ENCODE measurements around the gene HFM1.

DNA sequence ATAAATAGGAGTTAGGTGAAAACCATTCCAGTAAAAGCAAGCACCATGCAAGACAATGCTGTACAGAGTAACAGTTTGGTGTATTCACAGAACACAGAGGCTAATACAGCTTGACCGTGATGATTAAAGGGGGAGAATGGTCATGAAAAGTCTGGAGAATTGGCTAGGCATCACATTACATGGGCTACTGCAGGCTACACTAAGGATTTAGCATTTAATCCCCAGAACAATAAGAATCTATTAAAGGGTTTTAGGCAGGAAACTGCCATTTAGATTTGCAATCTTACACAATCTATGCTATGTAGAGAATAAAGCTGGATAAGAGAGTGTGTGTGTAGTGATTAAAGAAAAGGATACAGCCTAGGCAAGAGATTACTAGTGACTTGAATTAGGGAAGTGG lies 30.6 kb downstream of the HFM1 start:
- no peak for TF ChIP-seq RARB (CRISPR knock-in tag; IDR thresholded peaks at IDR 0.05)
- TF ChIP-seq ARNTL (CRISPR knock-in tag; IDR thresholded peaks at IDR 0.05; ENCODE audit: borderline replicate concordance, low read depth): no peak
- no peak for TF ChIP-seq GLIS3 (CRISPR knock-in tag; IDR thresholded peaks at IDR 0.05)
- TF ChIP-seq, protein P1, sequence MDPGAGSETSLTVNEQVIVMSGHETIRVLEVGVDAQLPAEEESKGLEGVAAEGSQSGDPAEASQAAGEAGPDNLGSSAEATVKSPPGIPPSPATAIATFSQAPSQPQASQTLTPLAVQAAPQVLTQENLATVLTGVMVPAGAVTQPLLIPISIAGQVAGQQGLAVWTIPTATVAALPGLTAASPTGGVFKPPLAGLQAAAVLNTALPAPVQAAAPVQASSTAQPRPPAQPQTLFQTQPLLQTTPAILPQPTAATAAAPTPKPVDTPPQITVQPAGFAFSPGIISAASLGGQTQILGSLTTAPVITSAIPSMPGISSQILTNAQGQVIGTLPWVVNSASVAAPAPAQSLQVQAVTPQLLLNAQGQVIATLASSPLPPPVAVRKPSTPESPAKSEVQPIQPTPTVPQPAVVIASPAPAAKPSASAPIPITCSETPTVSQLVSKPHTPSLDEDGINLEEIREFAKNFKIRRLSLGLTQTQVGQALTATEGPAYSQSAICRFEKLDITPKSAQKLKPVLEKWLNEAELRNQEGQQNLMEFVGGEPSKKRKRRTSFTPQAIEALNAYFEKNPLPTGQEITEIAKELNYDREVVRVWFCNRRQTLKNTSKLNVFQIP (CRISPR knock-in tag; IDR thresholded peaks at IDR 0.05; ENCODE audit: borderline replicate concordance, low read depth): no peak
- TF ChIP-seq BACH2 (CRISPR knock-in tag; IDR thresholded peaks at IDR 0.05; ENCODE audit: borderline replicate concordance): no peak
- no peak for TF ChIP-seq OSR1 (CRISPR knock-in tag; IDR thresholded peaks at IDR 0.05)
- TF ChIP-seq, protein P2, sequence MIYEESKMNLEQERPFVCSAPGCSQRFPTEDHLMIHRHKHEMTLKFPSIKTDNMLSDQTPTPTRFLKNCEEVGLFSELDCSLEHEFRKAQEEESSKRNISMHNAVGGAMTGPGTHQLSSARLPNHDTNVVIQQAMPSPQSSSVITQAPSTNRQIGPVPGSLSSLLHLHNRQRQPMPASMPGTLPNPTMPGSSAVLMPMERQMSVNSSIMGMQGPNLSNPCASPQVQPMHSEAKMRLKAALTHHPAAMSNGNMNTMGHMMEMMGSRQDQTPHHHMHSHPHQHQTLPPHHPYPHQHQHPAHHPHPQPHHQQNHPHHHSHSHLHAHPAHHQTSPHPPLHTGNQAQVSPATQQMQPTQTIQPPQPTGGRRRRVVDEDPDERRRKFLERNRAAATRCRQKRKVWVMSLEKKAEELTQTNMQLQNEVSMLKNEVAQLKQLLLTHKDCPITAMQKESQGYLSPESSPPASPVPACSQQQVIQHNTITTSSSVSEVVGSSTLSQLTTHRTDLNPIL (CRISPR knock-in tag; IDR thresholded peaks at IDR 0.05; ENCODE audit: low read depth): no peak
- TF ChIP-seq ISL1 (CRISPR knock-in tag; IDR thresholded peaks at IDR 0.05): no peak
- no peak for TF ChIP-seq TOX (CRISPR knock-in tag; IDR thresholded peaks at IDR 0.05; ENCODE audit: borderline replicate concordance)
- no peak for TF ChIP-seq SNAI2 (CRISPR knock-in tag; IDR thresholded peaks at IDR 0.05)
- TF ChIP-seq ESRRG (CRISPR knock-in tag; IDR thresholded peaks at IDR 0.05): no peak
- TF ChIP-seq, protein P3, sequence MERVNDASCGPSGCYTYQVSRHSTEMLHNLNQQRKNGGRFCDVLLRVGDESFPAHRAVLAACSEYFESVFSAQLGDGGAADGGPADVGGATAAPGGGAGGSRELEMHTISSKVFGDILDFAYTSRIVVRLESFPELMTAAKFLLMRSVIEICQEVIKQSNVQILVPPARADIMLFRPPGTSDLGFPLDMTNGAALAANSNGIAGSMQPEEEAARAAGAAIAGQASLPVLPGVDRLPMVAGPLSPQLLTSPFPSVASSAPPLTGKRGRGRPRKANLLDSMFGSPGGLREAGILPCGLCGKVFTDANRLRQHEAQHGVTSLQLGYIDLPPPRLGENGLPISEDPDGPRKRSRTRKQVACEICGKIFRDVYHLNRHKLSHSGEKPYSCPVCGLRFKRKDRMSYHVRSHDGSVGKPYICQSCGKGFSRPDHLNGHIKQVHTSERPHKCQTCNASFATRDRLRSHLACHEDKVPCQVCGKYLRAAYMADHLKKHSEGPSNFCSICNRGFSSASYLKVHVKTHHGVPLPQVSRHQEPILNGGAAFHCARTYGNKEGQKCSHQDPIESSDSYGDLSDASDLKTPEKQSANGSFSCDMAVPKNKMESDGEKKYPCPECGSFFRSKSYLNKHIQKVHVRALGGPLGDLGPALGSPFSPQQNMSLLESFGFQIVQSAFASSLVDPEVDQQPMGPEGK (CRISPR knock-in tag; IDR thresholded peaks at IDR 0.05; ENCODE audit: borderline replicate concordance): no peak
- no peak for TF ChIP-seq ZFP30 (CRISPR knock-in tag; IDR thresholded peaks at IDR 0.05)
- no peak for TF ChIP-seq ZFP3 (CRISPR knock-in tag; IDR thresholded peaks at IDR 0.05)
